Measurements from ENCODE around the gene SLIT3.

The SLIT3 gene

GRCh38 chr5:168620807-168621206 is 680.1 kb downstream of the SLIT3 start:
- no peak overlapping the region for H3K27ac ChIP-seq (ENCODE audit: low read length)
- no peaks in the 10 kb centered on the region for H3K36me3 ChIP-seq (ENCODE audit: control insufficient read depth in 1 of 2, insufficient read depth in 2 of 2, low read length in 2 of 2)
- no peaks in the 10 kb centered on the region for H3K4me1 ChIP-seq (ENCODE audit: control insufficient read depth in 1 of 2, insufficient read depth in 2 of 2, low read length in 2 of 2)
- no peaks in the 10 kb centered on the region for H3K27me3 ChIP-seq (ENCODE audit: low read depth, low read length)
- H3K9me3 ChIP-seq (ENCODE audit: control insufficient read depth in 1 of 2, low read length in 2 of 2), result no peaks in the 10 kb centered on the region
- no peak overlapping the region for H3K4me3 ChIP-seq (ENCODE audit: low read depth in 1 of 2, low read length in 2 of 2)

GRCh38 chr5:168614661-168615060 is 686.3 kb downstream of the SLIT3 start:
- Histone ChIP-seq H3K4me3 (ENCODE audit: low read depth in 1 of 2, low read length in 2 of 2) (no peak overlapping the region), H3K27ac (ENCODE audit: low read length) (no peak overlapping the region), H3K4me1 (ENCODE audit: control insufficient read depth in 1 of 2, insufficient read depth in 2 of 2, low read length in 2 of 2) (no peaks in the 10 kb centered on the region), H3K27me3 (ENCODE audit: low read depth, low read length) (no peaks in the 10 kb centered on the region), H3K36me3 (ENCODE audit: control insufficient read depth in 1 of 2, insufficient read depth in 2 of 2, low read length in 2 of 2) (no peaks in the 10 kb centered on the region), H3K9me3 (ENCODE audit: control insufficient read depth in 1 of 2, low read length in 2 of 2) (no peaks in the 10 kb centered on the region)

- Histone ChIP-seq H3K4me1 (ENCODE audit: control insufficient read depth in 1 of 2, insufficient read depth in 2 of 2, low read length in 2 of 2) (no peaks in the 10 kb centered on the region), H3K9me3 (ENCODE audit: control insufficient read depth in 1 of 2, low read length in 2 of 2) (no peaks in the 10 kb centered on the region), H3K27me3 (ENCODE audit: low read depth, low read length) (no peaks in the 10 kb centered on the region), H3K4me3 (ENCODE audit: low read depth in 1 of 2, low read length in 2 of 2) (no peak overlapping the region), H3K36me3 (ENCODE audit: control insufficient read depth in 1 of 2, insufficient read depth in 2 of 2, low read length in 2 of 2) (no peaks in the 10 kb centered on the region), H3K27ac (ENCODE audit: low read length) (no peak overlapping the region)
Measured at GRCh38 chr5:168613996-168614395, 686.9 kb downstream of the SLIT3 start.

DNA sequence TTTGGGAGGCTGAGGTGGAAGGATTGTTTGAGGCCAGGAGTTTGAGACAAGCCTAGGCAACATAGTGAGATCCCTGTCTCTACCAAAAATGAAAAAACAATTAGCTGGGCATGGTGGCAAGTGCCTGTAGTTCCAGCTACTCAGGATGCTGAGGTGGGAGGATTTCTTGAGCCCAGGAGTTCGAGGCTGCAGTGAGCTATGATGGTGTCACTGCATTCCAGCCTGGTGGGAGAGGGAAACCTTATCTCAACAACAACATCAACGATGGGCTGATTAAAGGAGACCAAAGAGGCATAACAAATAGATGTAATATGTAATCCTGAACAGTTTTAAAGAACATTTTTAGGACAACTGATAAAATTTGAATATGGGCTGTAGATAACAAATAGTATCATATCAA is 687.5 kb downstream of the SLIT3 start:
- no peak overlapping the region for H3K4me3 ChIP-seq (ENCODE audit: low read depth in 1 of 2, low read length in 2 of 2)
- H3K9me3 ChIP-seq (ENCODE audit: control insufficient read depth in 1 of 2, low read length in 2 of 2), result no peaks in the 10 kb centered on the region
- H3K27ac ChIP-seq (ENCODE audit: low read length), result no peak overlapping the region
- H3K4me1 ChIP-seq (ENCODE audit: control insufficient read depth in 1 of 2, insufficient read depth in 2 of 2, low read length in 2 of 2), result no peaks in the 10 kb centered on the region
- H3K27me3 ChIP-seq (ENCODE audit: low read depth, low read length), result no peaks in the 10 kb centered on the region
- no peaks in the 10 kb centered on the region for H3K36me3 ChIP-seq (ENCODE audit: control insufficient read depth in 1 of 2, insufficient read depth in 2 of 2, low read length in 2 of 2)

DNA sequence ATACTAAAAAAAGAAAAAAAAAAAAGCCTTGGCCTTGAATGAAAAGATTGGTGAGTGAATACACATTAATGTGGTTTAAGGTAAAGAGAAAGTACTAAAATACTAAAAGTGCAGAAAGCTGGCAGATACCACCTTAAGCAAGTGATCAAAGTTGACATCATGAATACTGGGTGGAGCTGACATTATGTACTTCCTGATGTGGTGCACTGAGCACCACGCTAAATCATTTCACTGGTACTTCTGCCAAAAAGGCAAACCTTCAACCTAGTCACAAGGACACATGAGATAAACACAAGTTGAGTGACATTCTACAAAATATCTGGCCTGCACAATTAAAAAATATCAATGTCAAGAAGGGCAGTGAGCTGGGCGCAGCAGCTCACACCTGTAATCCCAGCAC is 687.9 kb downstream of the SLIT3 start:
- H3K27ac ChIP-seq (ENCODE audit: low read length), result no peak overlapping the region
- no peaks in the 10 kb centered on the region for H3K36me3 ChIP-seq (ENCODE audit: control insufficient read depth in 1 of 2, insufficient read depth in 2 of 2, low read length in 2 of 2)
- no peaks in the 10 kb centered on the region for H3K9me3 ChIP-seq (ENCODE audit: control insufficient read depth in 1 of 2, low read length in 2 of 2)
- H3K4me3 ChIP-seq (ENCODE audit: low read depth in 1 of 2, low read length in 2 of 2), result no peak overlapping the region
- no peaks in the 10 kb centered on the region for H3K4me1 ChIP-seq (ENCODE audit: control insufficient read depth in 1 of 2, insufficient read depth in 2 of 2, low read length in 2 of 2)
- no peaks in the 10 kb centered on the region for H3K27me3 ChIP-seq (ENCODE audit: low read depth, low read length)

DNA sequence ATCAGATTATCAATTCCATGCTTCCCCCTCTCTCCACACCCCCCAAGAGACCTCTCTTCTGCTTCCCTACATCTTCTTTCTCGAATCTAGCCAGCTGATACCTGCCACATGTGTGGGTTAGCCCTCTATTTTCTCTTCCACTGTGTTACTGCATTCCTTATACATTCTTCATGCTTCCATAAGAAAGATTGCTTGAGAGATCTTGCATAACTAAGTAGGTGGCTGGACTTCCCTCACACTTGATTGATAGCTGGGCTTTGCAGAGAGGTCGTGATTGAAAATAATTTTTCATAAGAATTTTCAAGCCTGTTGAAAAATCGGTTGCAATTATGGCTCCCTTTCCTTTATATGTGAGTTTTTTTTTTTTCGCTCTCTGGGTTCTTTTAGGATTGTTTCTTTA is 688.8 kb downstream of the SLIT3 start:
- Histone ChIP-seq H3K4me3 (ENCODE audit: low read depth in 1 of 2, low read length in 2 of 2) (no peak overlapping the region), H3K36me3 (ENCODE audit: control insufficient read depth in 1 of 2, insufficient read depth in 2 of 2, low read length in 2 of 2) (no peaks in the 10 kb centered on the region), H3K9me3 (ENCODE audit: control insufficient read depth in 1 of 2, low read length in 2 of 2) (no peaks in the 10 kb centered on the region), H3K4me1 (ENCODE audit: control insufficient read depth in 1 of 2, insufficient read depth in 2 of 2, low read length in 2 of 2) (no peaks in the 10 kb centered on the region), H3K27me3 (ENCODE audit: low read depth, low read length) (no peaks in the 10 kb centered on the region), H3K27ac (ENCODE audit: low read length) (no peak overlapping the region)
